ENCODE results near the gene TMEM131.

- TF ChIP-seq HOXA7 (CRISPR knock-in tag; IDR thresholded peaks at IDR 0.05; ENCODE audit: borderline replicate concordance) (no peak), ZNF157 (tag by site-specific recombination; IDR thresholded peaks at IDR 0.05) (no peak), CTCF (tag by site-specific recombination; IDR thresholded peaks at IDR 0.05) (no peak), ZNF48 (tag by site-specific recombination; IDR thresholded peaks at IDR 0.05) (no peak), ZNF292 (tag by site-specific recombination; IDR thresholded peaks at IDR 0.05; ENCODE audit: borderline replicate concordance, low read depth) (no peak), PRDM1 (tag by site-specific recombination; IDR thresholded peaks at IDR 0.05) (0 out of 2 replicates have a peak, but pooled peaks have one; percentile 34), GFI1B (tag by site-specific recombination; IDR thresholded peaks at IDR 0.05) (no peak), OSR2 (tag by site-specific recombination; IDR thresholded peaks at IDR 0.05) (no peak), ZNF121 (tag by site-specific recombination; IDR thresholded peaks at IDR 0.05) (no peak), ZNF398 (tag by site-specific recombination; IDR thresholded peaks at IDR 0.05) (no peak), PRDM6 (tag by site-specific recombination; IDR thresholded peaks at IDR 0.05) (no peak), GLI4 (tag by site-specific recombination; IDR thresholded peaks at IDR 0.05) (no peak), ZNF660 (tag by site-specific recombination; IDR thresholded peaks at IDR 0.05) (no peak)
These were observed 30.5 kb upstream of the TMEM131 start for GRCh38 chr2:98026292-98026691.

Measured in HEK293 (cell line).